Measurements from ENCODE around the gene ERO1B.

- TF ChIP-seq CTCF (IDR thresholded peaks at IDR 0.05) (no peak), POLR2A (IDR thresholded peaks at IDR 0.05) (no peak)
Observed at GRCh38 chr1:236253119-236253518, 28.6 kb downstream of the ERO1B start.
